ENCODE data around the gene LY6G5C.
A peak's percentile ranks its signal among the peaks of the same experiment; 100 is the strongest.

LY6G5C gene

DNA sequence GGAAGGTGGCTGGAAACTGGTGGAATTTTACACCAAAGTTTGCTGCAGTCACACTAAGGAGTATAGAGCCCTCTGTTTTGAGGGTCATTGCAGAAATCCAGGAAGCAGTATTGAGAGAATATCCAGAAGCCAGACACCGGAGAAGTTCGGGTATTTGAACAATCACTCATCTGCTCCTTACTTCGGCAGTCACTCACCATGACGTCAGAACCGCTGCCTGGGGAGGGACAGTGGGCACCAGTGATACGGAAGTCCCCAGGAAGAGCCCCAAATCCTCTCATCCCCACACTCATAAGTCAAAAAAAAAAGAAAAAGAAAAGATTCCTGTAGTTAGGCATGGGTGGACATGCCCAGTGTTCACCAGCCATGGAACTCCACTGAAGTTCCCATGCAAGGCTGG, 4.0 kb downstream of the LY6G5C start:
- TF ChIP-seq ZFX (IDR thresholded peaks at IDR 0.05) = no peak
- TF ChIP-seq, protein P1, sequence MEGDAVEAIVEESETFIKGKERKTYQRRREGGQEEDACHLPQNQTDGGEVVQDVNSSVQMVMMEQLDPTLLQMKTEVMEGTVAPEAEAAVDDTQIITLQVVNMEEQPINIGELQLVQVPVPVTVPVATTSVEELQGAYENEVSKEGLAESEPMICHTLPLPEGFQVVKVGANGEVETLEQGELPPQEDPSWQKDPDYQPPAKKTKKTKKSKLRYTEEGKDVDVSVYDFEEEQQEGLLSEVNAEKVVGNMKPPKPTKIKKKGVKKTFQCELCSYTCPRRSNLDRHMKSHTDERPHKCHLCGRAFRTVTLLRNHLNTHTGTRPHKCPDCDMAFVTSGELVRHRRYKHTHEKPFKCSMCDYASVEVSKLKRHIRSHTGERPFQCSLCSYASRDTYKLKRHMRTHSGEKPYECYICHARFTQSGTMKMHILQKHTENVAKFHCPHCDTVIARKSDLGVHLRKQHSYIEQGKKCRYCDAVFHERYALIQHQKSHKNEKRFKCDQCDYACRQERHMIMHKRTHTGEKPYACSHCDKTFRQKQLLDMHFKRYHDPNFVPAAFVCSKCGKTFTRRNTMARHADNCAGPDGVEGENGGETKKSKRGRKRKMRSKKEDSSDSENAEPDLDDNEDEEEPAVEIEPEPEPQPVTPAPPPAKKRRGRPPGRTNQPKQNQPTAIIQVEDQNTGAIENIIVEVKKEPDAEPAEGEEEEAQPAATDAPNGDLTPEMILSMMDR (conservative IDR thresholded peaks at IDR 0.05) = no peak
- no peak overlapping the region for H3K27ac ChIP-seq

DNA sequence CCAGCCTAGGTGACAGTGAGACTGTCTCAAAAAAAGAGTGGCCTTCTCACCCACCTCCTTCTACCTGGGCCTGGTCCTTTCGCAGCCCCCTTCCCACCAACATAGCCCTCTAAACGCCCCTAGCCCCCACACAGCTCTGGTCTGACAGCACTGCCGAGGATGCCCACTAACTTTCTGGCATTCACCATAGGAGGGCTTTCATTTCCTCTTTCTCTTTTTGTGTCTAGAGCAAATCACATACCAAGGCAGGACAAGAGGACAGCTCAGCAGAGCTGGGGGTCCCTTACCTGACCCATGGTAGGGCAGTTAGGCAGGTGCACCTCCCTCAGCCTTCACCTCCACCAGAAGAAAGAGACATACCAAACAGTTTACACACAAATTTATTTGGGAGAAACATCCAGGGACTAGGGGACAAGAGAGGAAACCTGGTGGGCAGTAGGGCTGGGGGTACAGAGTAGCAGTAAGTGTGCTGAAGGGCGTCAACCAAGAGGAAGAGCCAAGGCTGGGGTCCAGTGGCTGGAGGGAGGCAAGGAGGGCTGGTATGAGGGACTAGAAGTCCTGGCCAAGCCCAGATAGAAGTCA, 4.5 kb downstream of the LY6G5C start:
- no peak for TF ChIP-seq ZFX (IDR thresholded peaks at IDR 0.05)
- TF ChIP-seq, protein P1 (conservative IDR thresholded peaks at IDR 0.05) = no peak
- no peak overlapping the region for H3K27ac ChIP-seq

DNA sequence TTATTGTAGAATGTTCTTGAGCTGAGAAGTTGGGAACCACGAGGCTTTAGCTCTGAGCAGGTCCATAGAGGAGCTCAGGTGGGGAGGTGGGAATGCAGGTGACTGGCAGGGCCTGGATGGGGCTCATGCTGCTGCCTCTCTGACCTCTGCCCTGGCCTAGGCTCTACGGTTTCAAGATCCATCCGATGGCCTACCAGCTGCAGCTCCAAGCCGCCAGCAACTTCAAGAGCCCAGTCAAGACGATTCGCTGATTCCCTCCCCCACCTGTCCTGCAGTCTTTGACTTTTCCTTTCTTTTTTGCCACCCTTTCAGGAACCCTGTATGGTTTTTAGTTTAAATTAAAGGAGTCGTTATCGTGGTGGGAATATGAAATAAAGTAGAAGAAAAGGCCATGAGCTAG, 11.2 kb downstream of the LY6G5C start, which contains the start of gene LY6G5B:
LY6G5B (plus strand) TSS at position 301 of the 400 bp plus-strand sequence. CDS start 975 bp downstream, outside the sequence.
- TF ChIP-seq, protein P1 (conservative IDR thresholded peaks at IDR 0.05) = no peak
- TF ChIP-seq ZFX (IDR thresholded peaks at IDR 0.05) = no peak
- no peak within 1 kb of the TSS for H3K27ac ChIP-seq

DNA sequence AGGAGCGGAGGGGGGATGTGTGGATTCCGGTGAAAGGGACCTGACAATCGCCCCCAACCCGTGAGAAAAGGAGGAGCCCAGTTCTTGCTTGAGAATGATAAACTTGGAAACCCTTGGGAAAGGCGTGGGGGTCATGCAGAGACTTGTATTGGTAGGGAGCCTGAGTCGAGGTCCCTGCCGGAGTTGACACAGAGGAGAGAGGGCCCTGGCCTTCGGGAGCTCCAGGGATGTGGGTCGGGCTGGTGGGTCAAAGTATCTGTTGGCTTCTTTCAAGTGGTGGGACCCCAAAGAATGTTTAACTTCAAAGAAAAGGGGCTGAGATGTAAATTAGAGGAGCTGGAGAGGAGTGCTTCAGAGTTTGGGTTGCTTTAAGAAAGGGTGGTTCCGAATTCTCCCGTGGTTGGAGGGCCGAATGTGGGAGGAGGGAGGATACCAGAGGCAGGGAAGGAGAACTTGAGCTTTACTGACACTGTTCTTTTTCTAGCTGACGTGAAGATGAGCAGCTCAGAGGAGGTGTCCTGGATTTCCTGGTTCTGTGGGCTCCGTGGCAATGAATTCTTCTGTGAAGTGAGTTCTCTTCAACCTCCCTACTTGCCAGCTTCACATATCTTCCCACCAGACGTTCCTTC, 14.4 kb downstream of the LY6G5C start:
- H3K27ac ChIP-seq = peak overlapping the region; percentile 84
- no peak for TF ChIP-seq ZFX (IDR thresholded peaks at IDR 0.05)
- TF ChIP-seq, protein P1 (conservative IDR thresholded peaks at IDR 0.05) = no peak

DNA sequence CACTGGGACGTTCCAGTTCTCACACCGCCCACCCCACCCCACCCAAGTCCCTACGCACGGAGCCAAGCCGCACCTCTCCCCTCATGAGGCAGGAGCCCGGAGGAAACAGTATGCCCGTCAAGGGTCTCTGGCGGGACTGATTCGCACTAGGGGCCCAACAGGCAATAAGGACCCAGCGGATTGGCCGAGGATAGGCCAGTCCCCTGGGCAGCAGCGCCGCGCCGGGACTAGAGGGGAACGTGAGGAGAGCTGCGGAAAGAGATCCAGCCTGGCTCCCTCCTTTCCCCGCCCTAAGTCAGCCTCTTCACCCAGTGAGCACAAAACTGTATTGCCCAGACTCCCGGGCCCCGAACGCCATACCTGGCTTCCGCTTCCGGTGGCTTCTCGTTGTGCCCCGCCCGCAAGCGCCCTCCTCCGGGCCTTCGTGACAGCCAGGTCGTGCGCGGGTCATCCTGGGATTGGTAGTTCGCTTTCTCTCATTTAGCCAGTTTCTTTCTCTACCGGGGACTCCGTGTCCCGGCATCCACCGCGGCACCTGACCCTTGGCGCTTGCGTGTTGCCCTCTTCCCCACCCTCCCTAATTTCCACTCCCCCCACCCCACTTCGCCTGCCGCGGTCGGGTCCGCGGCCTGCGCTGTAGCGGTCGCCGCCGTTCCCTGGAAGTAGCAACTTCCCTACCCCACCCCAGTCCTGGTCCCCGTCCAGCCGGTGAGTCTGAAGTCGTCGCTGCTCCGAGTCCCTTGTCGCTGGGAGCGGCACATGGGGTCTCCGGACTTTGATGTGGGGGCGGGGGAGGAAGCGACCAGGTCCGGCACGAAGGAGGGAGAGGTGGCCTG, 15.1 kb downstream of the LY6G5C start, which contains the start of gene CSNK2B:
CSNK2B (plus strand) TSS at position 580 of the 836 bp plus-strand sequence. CDS start 752 bp downstream, outside the sequence.
- peak; percentile 57; the same call in 1 of the 2 replicates for TF ChIP-seq ZFX (IDR thresholded peaks at IDR 0.05)
- TF ChIP-seq, protein P1 (conservative IDR thresholded peaks at IDR 0.05) = no peak
- peak within 1 kb of the TSS; percentile 84 for H3K27ac ChIP-seq

DNA sequence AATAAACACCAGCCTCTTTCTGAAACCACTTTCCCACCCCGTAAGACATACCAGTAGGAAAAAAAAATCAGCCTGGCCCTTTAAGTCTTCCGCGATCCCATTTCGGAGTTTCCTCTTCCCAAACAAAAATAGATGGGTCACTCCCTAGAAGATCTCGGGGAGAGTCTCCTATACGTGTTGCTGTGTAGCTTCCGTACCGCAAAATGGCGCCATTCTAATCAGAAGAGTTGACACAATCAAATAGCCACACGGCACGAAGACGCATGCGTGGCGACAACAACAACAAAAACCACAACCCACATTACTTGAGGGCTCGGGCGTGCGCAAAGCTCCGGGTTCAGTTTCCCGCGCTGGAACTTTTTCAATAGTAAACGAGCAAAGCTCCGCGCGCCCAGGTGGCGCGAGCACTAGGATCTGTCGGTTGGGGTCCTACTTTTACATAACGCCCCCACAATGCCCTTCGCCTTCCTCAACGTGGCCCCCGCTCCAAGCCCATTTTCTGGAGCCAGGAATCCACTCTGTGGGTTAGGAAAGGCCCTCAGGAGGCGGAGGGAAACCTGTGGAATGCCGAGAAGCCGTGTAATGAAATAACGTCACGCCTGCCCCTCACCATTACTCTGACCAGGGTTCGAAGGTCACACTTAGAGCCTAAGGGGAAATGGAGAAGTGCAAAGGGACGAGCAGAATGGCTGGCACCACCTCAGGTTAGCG, 15.9 kb downstream of the LY6G5C start, which contains the start of gene GPANK1:
GPANK1 (minus strand) TSS at position 208 of the 711 bp plus-strand sequence. CDS start 519 bp downstream, outside the sequence.
- no peak for TF ChIP-seq ZFX (IDR thresholded peaks at IDR 0.05)
- TF ChIP-seq, protein P1 (conservative IDR thresholded peaks at IDR 0.05) = no peak
- peak within 1 kb of the TSS; percentile 84 for H3K27ac ChIP-seq
